ENCODE results near the gene MAPK13. TPM values are rescaled to one million over a fixed set of nuclear protein-coding genes. Genes with fewer than 3 reads are reported as not detected.

MAPK13 gene
- total RNA-seq, 2 donors from 2014 or later, result 1.4 to 7.2 TPM

- Histone ChIP-seq H3K27ac (no peak overlapping the region), H3K27me3 (no peaks in the 10 kb centered on the region), H3K4me1 (no peaks in the 10 kb centered on the region), H3K9me3 (peaks cover 0 to 10% of the 10 kb centered on the region in 2 donors), H3K36me3 (no peaks in the 10 kb centered on the region), H3K4me3 (no peak overlapping the region)
- TF ChIP-seq, protein P1, sequence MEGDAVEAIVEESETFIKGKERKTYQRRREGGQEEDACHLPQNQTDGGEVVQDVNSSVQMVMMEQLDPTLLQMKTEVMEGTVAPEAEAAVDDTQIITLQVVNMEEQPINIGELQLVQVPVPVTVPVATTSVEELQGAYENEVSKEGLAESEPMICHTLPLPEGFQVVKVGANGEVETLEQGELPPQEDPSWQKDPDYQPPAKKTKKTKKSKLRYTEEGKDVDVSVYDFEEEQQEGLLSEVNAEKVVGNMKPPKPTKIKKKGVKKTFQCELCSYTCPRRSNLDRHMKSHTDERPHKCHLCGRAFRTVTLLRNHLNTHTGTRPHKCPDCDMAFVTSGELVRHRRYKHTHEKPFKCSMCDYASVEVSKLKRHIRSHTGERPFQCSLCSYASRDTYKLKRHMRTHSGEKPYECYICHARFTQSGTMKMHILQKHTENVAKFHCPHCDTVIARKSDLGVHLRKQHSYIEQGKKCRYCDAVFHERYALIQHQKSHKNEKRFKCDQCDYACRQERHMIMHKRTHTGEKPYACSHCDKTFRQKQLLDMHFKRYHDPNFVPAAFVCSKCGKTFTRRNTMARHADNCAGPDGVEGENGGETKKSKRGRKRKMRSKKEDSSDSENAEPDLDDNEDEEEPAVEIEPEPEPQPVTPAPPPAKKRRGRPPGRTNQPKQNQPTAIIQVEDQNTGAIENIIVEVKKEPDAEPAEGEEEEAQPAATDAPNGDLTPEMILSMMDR (IDR thresholded peaks at IDR 0.05), result no peak
- DNase-seq (ENCODE audit: low spot score), result no peak
Measured at GRCh38 chr6:36177166-36177565, 46.9 kb downstream of the MAPK13 start.

GRCh38 chr6:36178544-36178943, 48.2 kb downstream of the MAPK13 start:
- Histone ChIP-seq H3K4me3 (no peak overlapping the region), H3K27me3 (no peaks in the 10 kb centered on the region), H3K4me1 (no peaks in the 10 kb centered on the region), H3K36me3 (no peaks in the 10 kb centered on the region), H3K27ac (no peak overlapping the region), H3K9me3 (peaks cover 0 to 22% of the 10 kb centered on the region in 2 donors)
- DNase-seq (ENCODE audit: low spot score), result no peak
- TF ChIP-seq, protein P1 (IDR thresholded peaks at IDR 0.05), result no peak

- Histone ChIP-seq H3K27ac (no peak overlapping the region), H3K27me3 (no peaks in the 10 kb centered on the region), H3K9me3 (peaks cover 0 to 22% of the 10 kb centered on the region in 2 donors), H3K4me3 (no peak overlapping the region), H3K4me1 (no peaks in the 10 kb centered on the region), H3K36me3 (no peaks in the 10 kb centered on the region)
- DNase-seq (ENCODE audit: low spot score), result no peak
- TF ChIP-seq, protein P1 (IDR thresholded peaks at IDR 0.05), result no peak
Measured at GRCh38 chr6:36180126-36180525, 49.8 kb downstream of the MAPK13 start.

DNA sequence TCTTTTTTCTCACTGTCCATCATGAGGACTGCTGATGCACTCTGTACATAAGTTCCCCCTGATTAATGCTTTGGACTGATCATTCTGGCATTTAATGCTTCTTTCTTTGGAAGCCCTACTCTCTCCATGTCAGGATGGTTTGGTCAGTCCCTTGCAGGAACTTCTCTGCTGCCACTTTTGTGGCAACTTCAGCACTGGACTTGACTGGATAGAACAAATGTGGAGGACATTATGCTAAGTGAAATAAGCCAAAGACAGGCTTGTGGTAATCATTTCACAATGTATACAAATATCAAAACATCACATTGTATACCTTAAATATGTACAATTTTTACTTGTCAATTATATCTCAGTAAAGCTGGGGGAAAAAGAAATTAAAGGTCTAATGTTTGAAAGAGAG, 54.0 kb downstream of the MAPK13 start:
- TF ChIP-seq, protein P1 (IDR thresholded peaks at IDR 0.05), result no peak
- H3K27me3 ChIP-seq, result no peaks in the 10 kb centered on the region
- no peaks in the 10 kb centered on the region for H3K36me3 ChIP-seq
- H3K4me3 ChIP-seq, result no peak overlapping the region
- H3K9me3 ChIP-seq, result peaks cover 0 to 14% of the 10 kb centered on the region in 2 donors
- no peak for DNase-seq (ENCODE audit: low spot score)
- H3K27ac ChIP-seq, result no peak overlapping the region
- H3K4me1 ChIP-seq, result no peaks in the 10 kb centered on the region

- H3K36me3 ChIP-seq, result no peaks in the 10 kb centered on the region
- H3K9me3 ChIP-seq, result peaks cover 0 to 12% of the 10 kb centered on the region in 2 donors
- no peak for DNase-seq (ENCODE audit: low spot score)
- H3K27ac ChIP-seq, result no peak overlapping the region
- H3K4me1 ChIP-seq, result no peaks in the 10 kb centered on the region
- no peaks in the 10 kb centered on the region for H3K27me3 ChIP-seq
- TF ChIP-seq, protein P1 (IDR thresholded peaks at IDR 0.05), result no peak
- H3K4me3 ChIP-seq, result no peak overlapping the region
Measured at GRCh38 chr6:36186199-36186598, 55.9 kb downstream of the MAPK13 start.

- H3K9me3 ChIP-seq, result peaks cover 0 to 9% of the 10 kb centered on the region in 2 donors
- no peak overlapping the region for H3K4me3 ChIP-seq
- no peaks in the 10 kb centered on the region for H3K27me3 ChIP-seq
- DNase-seq (ENCODE audit: low spot score), result no peak
- no peak overlapping the region for H3K27ac ChIP-seq
- H3K4me1 ChIP-seq, result no peaks in the 10 kb centered on the region
- no peaks in the 10 kb centered on the region for H3K36me3 ChIP-seq
- TF ChIP-seq, protein P1 (IDR thresholded peaks at IDR 0.05), result no peak
Measured at GRCh38 chr6:36187446-36187845, 57.1 kb downstream of the MAPK13 start.

Data from right atrium auricular region (tissue), 2 donors.